GM12892 (cell line): ENCODE data around the gene CLDN19.

Experiments used
- POLR2AphosphoS5 ChIP-seq: IDR thresholded peaks from 2 replicates; pipeline ENCODE4 v1.6.1; 2011; ENCODE audit warnings: low read depth, low read length, control low read depth
- TAF1 ChIP-seq: IDR thresholded peaks from 2 replicates; pipeline ENCODE4 v1.6.1; 2011; ENCODE audit warnings: low read depth, mild to moderate bottlenecking, control low read depth, low read length, borderline replicate concordance

DNA sequence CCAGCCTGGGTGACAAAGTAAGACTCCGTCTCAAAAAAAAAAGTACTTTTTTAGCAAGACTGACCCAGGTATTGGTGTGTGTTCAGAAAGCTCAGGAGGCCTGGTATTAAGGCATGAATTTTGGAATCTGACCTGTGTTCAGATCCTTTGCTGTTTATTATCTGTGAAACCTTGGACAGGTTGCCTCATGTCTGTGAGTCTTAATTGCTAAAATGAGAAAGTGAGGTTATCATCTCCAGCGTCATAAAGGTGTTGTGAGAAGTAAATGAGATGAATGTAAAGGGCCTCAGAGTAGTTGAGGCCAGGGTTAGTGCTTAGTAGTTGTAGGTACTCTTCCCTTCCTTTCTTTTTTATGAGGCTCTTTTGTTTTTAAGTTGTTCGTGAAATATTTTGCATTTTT is 29.8 kb upstream of the CLDN19 start:
- no peak for TF ChIP-seq TAF1
- TF ChIP-seq POLR2AphosphoS5: no peak
